OCI-LY7 (cell line): Measurements from ENCODE around the gene NAALADL2.

Experiments used
- EZH2phosphoT487 ChIP-seq: fragments of 200-600 bp; sonication (generic); IDR thresholded peaks from 2 replicates; pipeline ENCODE4 v1.6.1; 2018; ENCODE audit warnings: low read depth, borderline replicate concordance, mild to moderate bottlenecking, mixed run types, antibody characterized with exemption, low read length, moderate library complexity, mixed read lengths
- TF ChIP-seq, protein P1 (sequence below): fragments of 200-600 bp; sonication (generic); conservative IDR thresholded peaks from 2 replicates; pipeline ENCODE4 v1.5.1; 2014; ENCODE audit warnings: mild to moderate bottlenecking, antibody characterized with exemption, low read length, moderate library complexity, mixed read lengths

- TF ChIP-seq, protein P1, sequence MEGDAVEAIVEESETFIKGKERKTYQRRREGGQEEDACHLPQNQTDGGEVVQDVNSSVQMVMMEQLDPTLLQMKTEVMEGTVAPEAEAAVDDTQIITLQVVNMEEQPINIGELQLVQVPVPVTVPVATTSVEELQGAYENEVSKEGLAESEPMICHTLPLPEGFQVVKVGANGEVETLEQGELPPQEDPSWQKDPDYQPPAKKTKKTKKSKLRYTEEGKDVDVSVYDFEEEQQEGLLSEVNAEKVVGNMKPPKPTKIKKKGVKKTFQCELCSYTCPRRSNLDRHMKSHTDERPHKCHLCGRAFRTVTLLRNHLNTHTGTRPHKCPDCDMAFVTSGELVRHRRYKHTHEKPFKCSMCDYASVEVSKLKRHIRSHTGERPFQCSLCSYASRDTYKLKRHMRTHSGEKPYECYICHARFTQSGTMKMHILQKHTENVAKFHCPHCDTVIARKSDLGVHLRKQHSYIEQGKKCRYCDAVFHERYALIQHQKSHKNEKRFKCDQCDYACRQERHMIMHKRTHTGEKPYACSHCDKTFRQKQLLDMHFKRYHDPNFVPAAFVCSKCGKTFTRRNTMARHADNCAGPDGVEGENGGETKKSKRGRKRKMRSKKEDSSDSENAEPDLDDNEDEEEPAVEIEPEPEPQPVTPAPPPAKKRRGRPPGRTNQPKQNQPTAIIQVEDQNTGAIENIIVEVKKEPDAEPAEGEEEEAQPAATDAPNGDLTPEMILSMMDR: no peak
- TF ChIP-seq EZH2phosphoT487: no peak
Observed at GRCh38 chr3:175619369-175619768, 760.2 kb downstream of the NAALADL2 start.
